SK-N-SH (cell line): ENCODE results near the gene CHML. TPM values are rescaled to one million over a fixed set of nuclear protein-coding genes. Genes with fewer than 3 reads are reported as not detected.

Source experiments
- CTCF ChIA-PET: fragments of 300-600, 350-600 bp; formaldehyde crosslinking; extraction: SDS; loops from one replicate; lab custom pipeline; 2021; lab: Yijun Ruan, JAX
- POLR2A ChIA-PET: fragments of 350-600 bp; sonication (Branson Sonifier 250); formaldehyde crosslinking; extraction: SDS; loops from one replicate; lab custom pipeline; 2020; ENCODE audit warnings: antibody characterized with exemption, inconsistent platforms; lab: Yijun Ruan, JAX
- DNase-seq: peaks from one replicate; pipeline ENCODE4 v3.0.0; 2012
- H2AFZ ChIP-seq: fragments of 200-600 bp; sonication (generic); 2 replicates; pipeline ENCODE4 v1.8.1; 2016; ENCODE audit warnings: antibody characterized with exemption, mild to moderate bottlenecking, low read depth
- H3F3A ChIP-seq: fragments of 200-600 bp; sonication (generic); replicated peaks from 2 replicates; pipeline ENCODE3; 2016; ENCODE audit warnings: antibody characterized with exemption, mild to moderate bottlenecking; ENCODE audit not compliant: insufficient read depth
- H3K27ac ChIP-seq, 2 experiments: fragments of 200-500 bp in 1 of 2; fragments of 200-600 bp in 1 of 2; sonication (Bioruptor generic) in 1 of 2; sonication (generic), shearing (Covaris generic) in 1 of 2; 2 replicates each; pipeline versions ENCODE4 v1.5.1 to v1.6.1; 2014 to 2016; ENCODE audit warnings: low read depth in 2 of 2, inconsistent platforms in 1 of 2, low read length in 1 of 2, mild to moderate bottlenecking in 1 of 2, mixed read lengths in 1 of 2
- H3K27me3 ChIP-seq: fragments of 200-600 bp; sonication (generic), shearing (Covaris generic); 2 replicates; pipeline ENCODE4 v1.6.1; 2016; ENCODE audit warnings: mixed run types; ENCODE audit not compliant: insufficient read depth
- H3K36me3 ChIP-seq, 2 experiments: fragments of 200-500 bp in 1 of 2; fragments of 200-600 bp in 1 of 2; sonication (Bioruptor generic) in 1 of 2; sonication (generic) in 1 of 2; replicated peaks in 1 of 2; 2 replicates each; pipeline versions ENCODE3 to v1.5.1; 2014 to 2016; ENCODE audit warnings: low read length in 1 of 2, mild to moderate bottlenecking in 1 of 2; ENCODE audit not compliant: insufficient read depth in 2 of 2, control insufficient read depth in 1 of 2
- H3K4me1 ChIP-seq, 2 experiments: fragments of 200-500 bp in 1 of 2; fragments of 200-600 bp in 1 of 2; sonication (Bioruptor generic) in 1 of 2; sonication (generic), shearing (Covaris generic) in 1 of 2; 2 replicates each; pipeline versions ENCODE4 v1.5.1 to v1.6.1; 2014 to 2016; ENCODE audit warnings: low read depth in 1 of 2, low read length in 1 of 2, mixed run types in 1 of 2; ENCODE audit not compliant: insufficient read depth in 2 of 2, control insufficient read depth in 1 of 2
- H3K4me2 ChIP-seq: fragments of 200-600 bp; sonication (generic), shearing (Covaris generic); 2 replicates; pipeline ENCODE4 v1.6.1; 2017; ENCODE audit warnings: mixed run types
- H3K4me3 ChIP-seq, 2 experiments: fragments of 200-500 bp in 1 of 2; fragments of 200-600 bp in 1 of 2; sonication (Bioruptor generic) in 1 of 2; sonication (generic), shearing (Covaris generic) in 1 of 2; 2 replicates each; pipeline versions ENCODE4 v1.5.1 to v1.8.1; 2014 to 2016; ENCODE audit warnings: low read depth in 2 of 2, inconsistent platforms in 1 of 2, low read length in 1 of 2, mild to moderate bottlenecking in 1 of 2, mixed read lengths in 1 of 2, moderate library complexity in 1 of 2
- H3K79me2 ChIP-seq: fragments of 200-600 bp; sonication (generic); 2 replicates; pipeline ENCODE4 v1.8.1; 2017; ENCODE audit warnings: mild to moderate bottlenecking; ENCODE audit not compliant: insufficient read depth
- H3K9ac ChIP-seq: fragments of 200-600 bp; sonication (generic); 2 replicates; pipeline ENCODE4 v1.6.1; 2017; ENCODE audit warnings: mixed run types
- H3K9me2 ChIP-seq: fragments of 200-600 bp; sonication (generic); 2 replicates; pipeline ENCODE4 v1.6.1; 2017; ENCODE audit warnings: mixed run types
- H3K9me3 ChIP-seq: fragments of 200-600 bp; sonication (generic); 2 replicates; pipeline ENCODE4 v1.6.1; 2017; ENCODE audit warnings: mixed run types, mild to moderate bottlenecking, moderate library complexity
- H4K20me1 ChIP-seq: fragments of 200-600 bp; sonication (generic); 2 replicates; pipeline ENCODE4 v1.6.1; 2017; ENCODE audit warnings: mild to moderate bottlenecking, mixed run types; ENCODE audit not compliant: insufficient read depth
- CHD2 ChIP-seq: fragments of 150-350 bp; IDR thresholded peaks from 2 replicates; pipeline ENCODE4 v1.6.1; 2018; ENCODE audit warnings: low read length; ENCODE audit not compliant: partially characterized antibody
- EP300 ChIP-seq, 2 experiments: IDR thresholded peaks; 2 replicates each; pipeline versions ENCODE4 v1.4.0 to v1.6.1; 2012; ENCODE audit warnings: borderline replicate concordance in 1 of 2, low read depth in 1 of 2, low read length in 1 of 2
- EZH2phosphoT487 ChIP-seq: fragments of 200-600 bp; sonication (generic); IDR thresholded peaks from 2 replicates; pipeline ENCODE4 v1.6.1; 2017; ENCODE audit warnings: low read depth, mixed run types, mild to moderate bottlenecking, antibody characterized with exemption, moderate library complexity, borderline replicate concordance
- GABPA ChIP-seq: IDR thresholded peaks from 2 replicates; pipeline ENCODE4 v1.4.0; 2012; ENCODE audit warnings: low read depth, mild to moderate bottlenecking
- JUND ChIP-seq: IDR thresholded peaks from 2 replicates; pipeline ENCODE4 v1.4.0; 2012
- MEF2A ChIP-seq: IDR thresholded peaks from 2 replicates; pipeline ENCODE4 v1.4.0; 2012; ENCODE audit warnings: low read depth, borderline replicate concordance
- NFIC ChIP-seq: IDR thresholded peaks from 2 replicates; pipeline ENCODE4 v1.4.0; 2012; ENCODE audit warnings: borderline replicate concordance
- RAD21 ChIP-seq: IDR thresholded peaks from 2 replicates; pipeline ENCODE4 v1.6.1; 2012; ENCODE audit warnings: mild to moderate bottlenecking, low read length
- RFX5 ChIP-seq: IDR thresholded peaks from 2 replicates; pipeline ENCODE4 v1.6.1; 2012; ENCODE audit warnings: mild to moderate bottlenecking, improper control_type of control experiment, low read length
- RXRA ChIP-seq: IDR thresholded peaks from 2 replicates; pipeline ENCODE4 v1.4.0; 2012; ENCODE audit warnings: low read depth, mild to moderate bottlenecking, borderline replicate concordance
- SIN3A ChIP-seq: IDR thresholded peaks from 2 replicates; pipeline ENCODE4 v1.6.1; 2012; ENCODE audit warnings: low read depth, mild to moderate bottlenecking, low read length, moderate library complexity, borderline replicate concordance
- TAF1 ChIP-seq: IDR thresholded peaks from 2 replicates; pipeline ENCODE4 v1.6.1; 2012; ENCODE audit warnings: low read depth, mild to moderate bottlenecking, low read length, moderate library complexity, borderline replicate concordance
- TCF12 ChIP-seq: IDR thresholded peaks from 2 replicates; pipeline ENCODE4 v1.4.0; 2012
- TEAD4 ChIP-seq: IDR thresholded peaks from 2 replicates; pipeline ENCODE4 v1.4.0; 2012; ENCODE audit warnings: mild to moderate bottlenecking, borderline replicate concordance; ENCODE audit not compliant: insufficient read depth
- USF2 ChIP-seq: fragments of 150-350 bp; IDR thresholded peaks from 2 replicates; pipeline ENCODE4 v1.6.1; 2017; ENCODE audit warnings: antibody characterized with exemption, low read length, low read depth, borderline replicate concordance
- WGBS: methylation state at CpG from one replicate; pipeline ENCODE4 v1.1.6; 2017; ENCODE audit warnings: low lambda C conversion rate; 5-methylcytosine and 5-hydroxymethylcytosine counted together
- polyA plus RNA-seq, 3 experiments: library from polyadenylated mRNA; depleted of rRNA; stranded (reverse); fragments of >200 nt; gene quantifications; 2 replicates each; pipeline ENCODE4 v1.2.3, GENCODE V29; 2012
- TF ChIP-seq, protein P1 (sequence below): fragments of 150-350 bp; IDR thresholded peaks from 2 replicates; pipeline ENCODE4 v1.6.1; 2016; ENCODE audit warnings: mild to moderate bottlenecking, low read depth, low read length
- TF ChIP-seq, protein P2 (sequence below): IDR thresholded peaks from 2 replicates; pipeline ENCODE4 v1.4.0; 2012; ENCODE audit warnings: low read depth, borderline replicate concordance
- TF ChIP-seq, protein P3 (sequence below): IDR thresholded peaks from 2 replicates; pipeline ENCODE4 v1.4.0; 2012; ENCODE audit warnings: low read depth, borderline replicate concordance

CHML gene
- polyA plus RNA-seq, 1 of the 3 experiments (the other 2 are of a cell fraction) = 3.0 TPM

DNA sequence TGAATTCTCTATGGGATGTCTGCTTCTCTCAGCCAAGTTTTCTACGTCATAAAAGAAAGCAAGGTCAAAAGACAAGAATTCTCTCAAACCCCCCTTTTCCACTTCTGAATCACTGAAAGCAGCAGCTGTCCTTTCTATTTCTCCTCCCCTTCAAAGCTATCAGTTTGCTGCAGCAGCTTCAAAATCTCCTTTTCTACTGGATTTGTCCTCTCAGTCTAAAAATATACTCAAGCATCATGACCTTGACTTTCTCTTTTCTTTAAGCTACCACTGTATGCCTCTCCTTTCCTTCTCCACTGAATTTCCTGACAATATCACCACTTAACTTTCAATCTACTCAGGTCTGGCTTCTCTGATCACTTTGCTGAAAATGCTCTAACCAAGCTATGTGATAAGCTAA is 13.8 kb upstream of the CHML start:
- H3K27me3 ChIP-seq = no peaks in the 10 kb centered on the region
- no peak overlapping the region for H3K27ac ChIP-seq
- 48% methylated on average over 1 of the region's 1 CpG for WGBS
- POLR2A ChIA-PET = no interaction called here
- H3K4me1 ChIP-seq = no peaks in the 10 kb centered on the region
- no peak for DNase-seq
- H2AFZ ChIP-seq = no peak overlapping the region
- no peak overlapping the region for H3K4me2 ChIP-seq
- no peak overlapping the region for H3K9ac ChIP-seq
- no peaks in the 10 kb centered on the region for H3F3A ChIP-seq
- H3K9me2 ChIP-seq = no peaks in the 10 kb centered on the region
- no peaks in the 10 kb centered on the region for H3K36me3 ChIP-seq
- H3K79me2 ChIP-seq = no peaks in the 10 kb centered on the region
- TF ChIP-seq EP300 (IDR thresholded peaks at IDR 0.05; ENCODE audit: borderline replicate concordance in 1 of 2, low read depth in 1 of 2, low read length in 1 of 2) (no peak), TCF12 (no peak), TAF1 (no peak), JUND (no peak), TEAD4 (no peak), CHD2 (no peak), SIN3A (no peak), GABPA (no peak), RXRA (no peak), USF2 (no peak)
- CTCF ChIA-PET = no interaction called here
- H4K20me1 ChIP-seq = no peaks in the 10 kb centered on the region
- no peaks in the 10 kb centered on the region for H3K9me3 ChIP-seq
- no peak overlapping the region for H3K4me3 ChIP-seq

GRCh38 chr1:241652012-241652411 is 11.8 kb upstream of the CHML start, which contains the start of gene WDR64:
TSS of gene WDR64 (plus strand) at chr1:241652281. CDS start at chr1:241652485, 204 bp downstream.
- WGBS = 74% methylated on average over 4 of the region's 4 CpGs
- Histone ChIP-seq H3K27me3 (no peaks in the 10 kb centered on the region), H3K9me2 (no peaks in the 10 kb centered on the region), H4K20me1 (no peaks in the 10 kb centered on the region), H3K79me2 (no peaks in the 10 kb centered on the region), H3K36me3 (no peaks in the 10 kb centered on the region), H3K9ac (no peak within 1 kb of the TSS), H3K4me3 (no peak within 1 kb of the TSS), H3K4me1 (no peaks in the 10 kb centered on the region), H3F3A (no peaks in the 10 kb centered on the region), H3K27ac (no peak within 1 kb of the TSS), H3K9me3 (no peaks in the 10 kb centered on the region), H3K4me2 (no peak within 1 kb of the TSS), H2AFZ (no peak within 1 kb of the TSS)
- no peak for TF ChIP-seq MEF2A
- TF ChIP-seq TCF12 = no peak
- TF ChIP-seq RAD21 = no peak
- TF ChIP-seq NFIC = no peak
- TF ChIP-seq GABPA = no peak
- TF ChIP-seq RFX5 = no peak
- TF ChIP-seq, protein P1, sequence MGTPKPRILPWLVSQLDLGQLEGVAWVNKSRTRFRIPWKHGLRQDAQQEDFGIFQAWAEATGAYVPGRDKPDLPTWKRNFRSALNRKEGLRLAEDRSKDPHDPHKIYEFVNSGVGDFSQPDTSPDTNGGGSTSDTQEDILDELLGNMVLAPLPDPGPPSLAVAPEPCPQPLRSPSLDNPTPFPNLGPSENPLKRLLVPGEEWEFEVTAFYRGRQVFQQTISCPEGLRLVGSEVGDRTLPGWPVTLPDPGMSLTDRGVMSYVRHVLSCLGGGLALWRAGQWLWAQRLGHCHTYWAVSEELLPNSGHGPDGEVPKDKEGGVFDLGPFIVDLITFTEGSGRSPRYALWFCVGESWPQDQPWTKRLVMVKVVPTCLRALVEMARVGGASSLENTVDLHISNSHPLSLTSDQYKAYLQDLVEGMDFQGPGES = no peak
- TF ChIP-seq EZH2phosphoT487 = no peak
- no peak for TF ChIP-seq TAF1
- TF ChIP-seq, protein P2, sequence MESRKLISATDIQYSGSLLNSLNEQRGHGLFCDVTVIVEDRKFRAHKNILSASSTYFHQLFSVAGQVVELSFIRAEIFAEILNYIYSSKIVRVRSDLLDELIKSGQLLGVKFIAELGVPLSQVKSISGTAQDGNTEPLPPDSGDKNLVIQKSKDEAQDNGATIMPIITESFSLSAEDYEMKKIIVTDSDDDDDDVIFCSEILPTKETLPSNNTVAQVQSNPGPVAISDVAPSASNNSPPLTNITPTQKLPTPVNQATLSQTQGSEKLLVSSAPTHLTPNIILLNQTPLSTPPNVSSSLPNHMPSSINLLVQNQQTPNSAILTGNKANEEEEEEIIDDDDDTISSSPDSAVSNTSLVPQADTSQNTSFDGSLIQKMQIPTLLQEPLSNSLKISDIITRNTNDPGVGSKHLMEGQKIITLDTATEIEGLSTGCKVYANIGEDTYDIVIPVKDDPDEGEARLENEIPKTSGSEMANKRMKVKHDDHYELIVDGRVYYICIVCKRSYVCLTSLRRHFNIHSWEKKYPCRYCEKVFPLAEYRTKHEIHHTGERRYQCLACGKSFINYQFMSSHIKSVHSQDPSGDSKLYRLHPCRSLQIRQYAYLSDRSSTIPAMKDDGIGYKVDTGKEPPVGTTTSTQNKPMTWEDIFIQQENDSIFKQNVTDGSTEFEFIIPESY = no peak
- TF ChIP-seq SIN3A = no peak
- TF ChIP-seq, protein P3, sequence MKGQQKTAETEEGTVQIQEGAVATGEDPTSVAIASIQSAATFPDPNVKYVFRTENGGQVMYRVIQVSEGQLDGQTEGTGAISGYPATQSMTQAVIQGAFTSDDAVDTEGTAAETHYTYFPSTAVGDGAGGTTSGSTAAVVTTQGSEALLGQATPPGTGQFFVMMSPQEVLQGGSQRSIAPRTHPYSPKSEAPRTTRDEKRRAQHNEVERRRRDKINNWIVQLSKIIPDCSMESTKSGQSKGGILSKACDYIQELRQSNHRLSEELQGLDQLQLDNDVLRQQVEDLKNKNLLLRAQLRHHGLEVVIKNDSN = no peak
- TF ChIP-seq EP300 (IDR thresholded peaks at IDR 0.05; ENCODE audit: borderline replicate concordance in 1 of 2, low read depth in 1 of 2, low read length in 1 of 2) = no peak
- CTCF ChIA-PET = no interaction called here
- POLR2A ChIA-PET = no interaction called here
- DNase-seq = no peak
